ENCODE measurements around the gene MYBPHL. TPM values are rescaled to one million over a fixed set of nuclear protein-coding genes. Genes with fewer than 3 reads are reported as not detected.

Gene MYBPHL
- total and polyA plus RNA-seq, 2 of the 13 experiments (the other 11 are each of a cell fraction or from before 2014, with no cell fraction given) = 3.7 to 3.8 TPM

GRCh38 chr1:109277434-109278204, 29.2 kb downstream of the MYBPHL start (continued):
- TF ChIP-seq PBX3 (CRISPR knock-in tag; IDR thresholded peaks at IDR 0.05; ENCODE audit: borderline replicate concordance) = no peak
- no peak for TF ChIP-seq AHR (CRISPR knock-in tag; IDR thresholded peaks at IDR 0.05)
- TF ChIP-seq, protein P1, sequence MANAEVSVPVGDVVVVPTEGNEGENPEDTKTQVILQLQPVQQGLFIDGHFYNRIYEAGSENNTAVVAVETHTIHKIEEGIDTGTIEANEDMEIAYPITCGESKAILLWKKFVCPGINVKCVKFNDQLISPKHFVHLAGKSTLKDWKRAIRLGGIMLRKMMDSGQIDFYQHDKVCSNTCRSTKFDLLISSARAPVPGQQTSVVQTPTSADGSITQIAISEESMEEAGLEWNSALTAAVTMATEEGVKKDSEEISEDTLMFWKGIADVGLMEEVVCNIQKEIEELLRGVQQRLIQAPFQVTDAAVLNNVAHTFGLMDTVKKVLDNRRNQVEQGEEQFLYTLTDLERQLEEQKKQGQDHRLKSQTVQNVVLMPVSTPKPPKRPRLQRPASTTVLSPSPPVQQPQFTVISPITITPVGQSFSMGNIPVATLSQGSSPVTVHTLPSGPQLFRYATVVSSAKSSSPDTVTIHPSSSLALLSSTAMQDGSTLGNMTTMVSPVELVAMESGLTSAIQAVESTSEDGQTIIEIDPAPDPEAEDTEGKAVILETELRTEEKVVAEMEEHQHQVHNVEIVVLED (CRISPR knock-in tag; IDR thresholded peaks at IDR 0.05; ENCODE audit: borderline replicate concordance) = peak; percentile 60; the same call in 1 of the 2 replicates
- TF ChIP-seq ZFP36L1 (CRISPR knock-in tag; IDR thresholded peaks at IDR 0.05) = no peak
- TF ChIP-seq MXD4 (CRISPR knock-in tag; IDR thresholded peaks at IDR 0.05) = peak; percentile 64; the same call in 1 of the 2 replicates
- peak; percentile 72; the same call in 1 of the 2 replicates for TF ChIP-seq GATAD1 (CRISPR knock-in tag; IDR thresholded peaks at IDR 0.05)
- peak; percentile 62; the same call in 1 of the 2 replicates for TF ChIP-seq TBX2 (CRISPR knock-in tag; IDR thresholded peaks at IDR 0.05; ENCODE audit: borderline replicate concordance)
- no peak for TF ChIP-seq IKZF1 (IDR thresholded peaks at IDR 0.05)
- TF ChIP-seq HDAC2 (CRISPR knock-in tag; IDR thresholded peaks at IDR 0.05) = peak; percentile 62
- peak; percentile 44 to 72; a peak in 3 of 4 replicates for TF ChIP-seq MAFK (conservative IDR thresholded peaks at IDR 0.05 in 1 of 2, IDR thresholded peaks at IDR 0.05 in 1 of 2; ENCODE audit: low read length in 2 of 2)
- TF ChIP-seq HNF4G (IDR thresholded peaks at IDR 0.05; ENCODE audit: borderline replicate concordance, low read depth, low read length) = no peak
- peak; percentile 76; the same call in 1 of the 2 replicates for TF ChIP-seq HNF4G (CRISPR knock-in tag; IDR thresholded peaks at IDR 0.05; ENCODE audit: borderline replicate concordance, low read depth)
- TF ChIP-seq ZNF570 (CRISPR knock-in tag; IDR thresholded peaks at IDR 0.05; ENCODE audit: borderline replicate concordance) = no peak
- peak; percentile 56 for TF ChIP-seq POLR2G (IDR thresholded peaks at IDR 0.05; ENCODE audit: low read depth, low read length)
- TF ChIP-seq LCORL (IDR thresholded peaks at IDR 0.05) = no peak
- peak; percentile 69 for TF ChIP-seq LCORL (CRISPR knock-in tag; IDR thresholded peaks at IDR 0.05)
- 0 out of 2 replicates have a peak, but pooled peaks have one; percentile 55 for TF ChIP-seq YEATS4 (CRISPR knock-in tag; IDR thresholded peaks at IDR 0.05; ENCODE audit: borderline replicate concordance)
- 0 out of 2 replicates have a peak, but pooled peaks have one; percentile 62 for TF ChIP-seq ESRRA (CRISPR knock-in tag; IDR thresholded peaks at IDR 0.05; ENCODE audit: low read depth)
- TF ChIP-seq ZNF335 (CRISPR knock-in tag; IDR thresholded peaks at IDR 0.05) = peak; percentile 66; the same call in 1 of the 2 replicates
- no peak for TF ChIP-seq ZBTB39 (CRISPR knock-in tag; IDR thresholded peaks at IDR 0.05)
- TF ChIP-seq ZFP90 (CRISPR knock-in tag; IDR thresholded peaks at IDR 0.05; ENCODE audit: borderline replicate concordance) = peak; percentile 58; the same call in 1 of the 2 replicates
- no peak for TF ChIP-seq STAT6 (CRISPR knock-in tag; IDR thresholded peaks at IDR 0.05; ENCODE audit: borderline replicate concordance)
